AG10803 (cell line): ENCODE results near the gene ZFP36.

ENCODE experiments used
- DNase-seq: peaks from one replicate; pipeline ENCODE4 v3.0.0; 2010; ENCODE audit warnings: low read depth
- H3K4me3 ChIP-seq: 2 replicates; pipeline ENCODE4 v1.5.1; 2011; ENCODE audit warnings: mild to moderate bottlenecking, low read length, control low read depth
- TF ChIP-seq, protein P1 (sequence below): conservative IDR thresholded peaks from 2 replicates; pipeline ENCODE4 v1.5.1; 2011; ENCODE audit warnings: mild to moderate bottlenecking, low read length, control low read depth, inconsistent platforms

ZFP36 gene

DNA sequence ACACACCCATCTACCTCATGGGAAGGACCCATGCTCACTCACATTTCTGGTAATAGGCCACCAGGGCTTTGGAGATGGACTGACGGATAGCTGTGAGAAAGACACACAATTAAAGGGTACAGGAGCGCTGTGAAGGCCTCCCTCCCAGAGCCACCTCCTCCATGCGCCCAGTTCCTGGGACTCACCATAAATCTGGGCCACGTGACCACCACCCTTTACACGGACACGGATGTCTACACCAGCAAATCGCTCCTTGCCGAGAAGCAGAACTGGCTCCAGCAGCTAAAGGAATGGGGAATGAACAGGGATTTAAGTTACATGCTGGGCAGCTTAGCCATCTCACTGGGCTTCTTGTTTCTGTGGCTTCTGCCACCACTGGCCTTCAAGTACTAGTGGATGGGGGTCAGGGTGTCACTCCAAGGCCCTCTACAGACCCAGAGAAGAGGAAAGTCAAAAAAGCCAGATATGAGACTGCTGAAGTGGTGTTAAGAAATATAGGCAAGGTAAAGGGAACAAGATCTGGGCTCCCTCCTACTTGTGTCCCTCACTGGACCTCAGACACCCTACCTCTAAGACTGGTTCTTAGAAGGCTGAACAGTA lies 26.9 kb downstream of the ZFP36 start:
- no peak for DNase-seq
- no peak overlapping the region for H3K4me3 ChIP-seq
- TF ChIP-seq, protein P1, sequence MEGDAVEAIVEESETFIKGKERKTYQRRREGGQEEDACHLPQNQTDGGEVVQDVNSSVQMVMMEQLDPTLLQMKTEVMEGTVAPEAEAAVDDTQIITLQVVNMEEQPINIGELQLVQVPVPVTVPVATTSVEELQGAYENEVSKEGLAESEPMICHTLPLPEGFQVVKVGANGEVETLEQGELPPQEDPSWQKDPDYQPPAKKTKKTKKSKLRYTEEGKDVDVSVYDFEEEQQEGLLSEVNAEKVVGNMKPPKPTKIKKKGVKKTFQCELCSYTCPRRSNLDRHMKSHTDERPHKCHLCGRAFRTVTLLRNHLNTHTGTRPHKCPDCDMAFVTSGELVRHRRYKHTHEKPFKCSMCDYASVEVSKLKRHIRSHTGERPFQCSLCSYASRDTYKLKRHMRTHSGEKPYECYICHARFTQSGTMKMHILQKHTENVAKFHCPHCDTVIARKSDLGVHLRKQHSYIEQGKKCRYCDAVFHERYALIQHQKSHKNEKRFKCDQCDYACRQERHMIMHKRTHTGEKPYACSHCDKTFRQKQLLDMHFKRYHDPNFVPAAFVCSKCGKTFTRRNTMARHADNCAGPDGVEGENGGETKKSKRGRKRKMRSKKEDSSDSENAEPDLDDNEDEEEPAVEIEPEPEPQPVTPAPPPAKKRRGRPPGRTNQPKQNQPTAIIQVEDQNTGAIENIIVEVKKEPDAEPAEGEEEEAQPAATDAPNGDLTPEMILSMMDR = no peak

DNA sequence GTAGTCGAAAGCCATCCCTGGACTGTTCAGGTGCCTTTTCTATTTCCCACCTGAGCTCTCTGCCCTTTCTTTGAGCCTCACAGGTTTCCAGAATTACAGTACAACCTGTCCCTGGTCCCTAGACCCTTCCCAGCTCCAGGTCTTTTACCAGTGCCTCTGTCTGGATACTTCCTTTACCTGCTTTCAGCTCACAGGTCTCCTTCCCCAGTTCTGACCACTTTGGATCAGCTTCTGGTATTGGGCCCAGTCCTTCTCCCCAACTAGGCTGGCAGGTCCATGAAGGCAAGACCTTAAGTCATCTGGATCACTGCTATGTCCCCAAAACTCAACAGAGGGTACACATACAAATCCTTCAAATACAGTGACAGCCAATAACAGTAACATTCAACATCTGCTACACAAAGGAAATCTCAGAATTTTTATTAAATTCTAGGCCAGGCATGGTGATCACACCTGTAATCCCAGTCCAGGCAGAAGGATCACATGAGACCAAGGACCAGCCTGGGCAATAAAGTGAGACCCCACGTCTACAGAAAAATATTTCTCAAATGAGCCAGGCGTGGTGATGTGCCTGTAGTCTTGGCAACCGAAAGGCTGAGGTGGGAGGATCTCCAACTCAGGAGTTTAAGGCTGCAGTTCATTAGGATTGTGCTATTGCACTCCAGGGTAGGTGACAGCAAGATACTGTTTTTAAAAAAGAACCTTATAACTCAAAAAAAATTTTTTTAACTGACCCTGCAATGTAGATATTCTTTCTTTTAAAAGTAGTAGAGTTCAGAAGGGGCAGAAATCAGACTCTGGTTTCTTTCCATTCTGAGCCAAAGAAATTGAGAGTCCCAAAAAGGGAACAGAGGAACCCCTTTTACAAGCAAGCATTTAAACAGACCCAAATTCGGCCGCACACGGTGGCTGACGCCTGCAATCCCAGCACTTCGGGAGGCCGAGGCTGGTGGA lies 27.8 kb downstream of the ZFP36 start:
- TF ChIP-seq, protein P1 = no peak

DNA sequence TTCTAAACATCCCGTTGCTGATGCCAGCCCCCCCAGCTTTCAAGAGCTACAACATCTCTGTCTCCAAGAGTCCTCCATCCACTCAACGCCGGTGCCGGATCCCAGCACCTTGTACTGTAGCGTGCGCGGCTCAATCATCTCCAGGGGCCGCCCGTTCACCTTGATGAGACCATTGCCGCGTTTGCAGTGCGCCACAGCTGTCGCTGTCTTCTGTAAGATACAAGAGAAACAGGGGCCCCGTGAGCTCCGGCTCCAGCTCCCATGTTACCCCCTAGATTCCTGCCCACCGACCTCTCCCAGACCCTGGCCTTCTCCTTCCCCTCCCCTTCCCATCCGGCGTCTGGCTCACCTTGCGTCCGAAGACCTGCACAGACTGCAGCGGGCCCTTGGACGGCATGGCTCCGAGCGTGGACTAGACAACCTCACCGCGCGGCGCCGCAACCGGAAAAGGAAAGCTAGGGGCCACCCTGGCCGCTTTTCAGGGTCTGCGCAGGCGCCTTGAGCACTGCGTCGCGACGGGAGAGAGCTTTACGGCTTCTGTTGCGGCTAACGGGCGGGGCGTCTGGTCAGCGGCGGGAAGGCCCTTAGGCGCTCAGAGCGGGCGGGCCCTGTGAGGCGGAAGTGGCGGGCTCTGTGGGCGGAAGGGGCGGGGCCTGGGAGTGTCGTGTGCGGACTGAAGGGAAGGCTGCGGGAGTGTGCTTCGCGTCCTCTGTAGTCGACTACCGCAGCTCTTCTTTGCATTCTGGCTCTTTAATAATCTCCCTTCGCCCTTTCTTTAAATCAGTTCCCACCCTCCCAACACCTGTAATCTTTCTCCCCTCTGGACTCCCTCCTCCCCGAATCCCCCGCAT lies 29.1 kb downstream of the ZFP36 start, which contains the start of gene RPS16:
Gene RPS16, minus strand, starts transcription at position 451 of the 851 bp plus-strand sequence. Its CDS starts 54 bp downstream, at position 397.
- DNase-seq = peak; percentile 97
- peak within 1 kb of the TSS; percentile 99 for H3K4me3 ChIP-seq
- TF ChIP-seq, protein P1 = no peak

More for the DNA sequence above, 27.8 kb downstream of the ZFP36 start:
- peak overlapping the region; percentile 99 for H3K4me3 ChIP-seq
- peak; percentile 16 for DNase-seq

DNA sequence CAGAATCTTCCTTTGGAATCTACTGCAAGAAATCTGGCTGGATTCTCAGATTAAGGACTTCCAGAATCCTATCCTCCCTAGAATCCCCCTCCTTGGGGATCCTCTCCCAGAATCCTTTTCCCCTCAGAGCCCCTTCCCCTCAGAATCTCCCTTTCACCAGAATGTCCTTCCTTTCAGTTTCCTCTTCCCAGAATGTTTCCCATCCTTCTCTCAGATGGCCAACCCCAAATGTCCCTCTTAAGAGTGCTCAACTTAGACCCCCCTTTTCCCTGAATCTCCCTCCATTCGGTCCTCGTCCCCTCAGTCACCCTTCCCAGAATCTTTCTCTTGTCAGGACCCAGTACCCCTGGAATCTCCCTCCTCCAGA lies 29.7 kb downstream of the ZFP36 start:
- TF ChIP-seq, protein P1 = no peak
- no peak for DNase-seq
- H3K4me3 ChIP-seq = peak overlapping the region; percentile 69

DNA sequence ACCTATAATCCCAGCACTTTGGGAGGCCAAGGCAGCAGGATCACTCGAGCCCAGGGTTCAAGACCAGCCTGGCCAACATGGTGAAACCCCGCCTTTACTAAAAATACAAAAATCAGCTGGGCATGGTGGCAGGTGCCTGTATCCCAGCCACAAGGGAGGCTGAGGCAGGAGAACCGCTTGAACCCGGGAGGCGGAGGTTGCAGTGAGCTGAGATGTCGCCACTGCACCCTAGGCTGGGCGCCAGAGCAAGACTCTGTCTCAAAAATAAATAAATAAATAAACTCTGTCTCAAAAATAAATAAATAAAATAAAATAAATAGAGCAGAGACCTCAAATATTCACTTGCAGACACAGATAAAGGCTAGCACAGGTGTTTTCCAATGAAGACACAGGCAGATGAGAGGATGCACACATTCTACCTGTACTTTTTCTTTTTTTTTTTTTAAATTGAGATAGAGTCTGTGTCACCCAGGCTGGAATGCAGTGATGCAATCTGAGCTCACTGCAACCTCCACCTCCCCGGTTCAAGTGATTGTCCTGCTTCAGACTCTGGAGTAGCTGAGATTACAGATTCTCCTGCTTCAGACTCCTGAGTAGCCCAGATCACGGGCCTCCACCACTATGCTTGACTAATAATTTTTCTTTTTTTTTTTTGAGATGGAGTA lies 31.8 kb downstream of the ZFP36 start:
- DNase-seq = peak; percentile 27
- no peak overlapping the region for H3K4me3 ChIP-seq
- TF ChIP-seq, protein P1 = no peak

DNA sequence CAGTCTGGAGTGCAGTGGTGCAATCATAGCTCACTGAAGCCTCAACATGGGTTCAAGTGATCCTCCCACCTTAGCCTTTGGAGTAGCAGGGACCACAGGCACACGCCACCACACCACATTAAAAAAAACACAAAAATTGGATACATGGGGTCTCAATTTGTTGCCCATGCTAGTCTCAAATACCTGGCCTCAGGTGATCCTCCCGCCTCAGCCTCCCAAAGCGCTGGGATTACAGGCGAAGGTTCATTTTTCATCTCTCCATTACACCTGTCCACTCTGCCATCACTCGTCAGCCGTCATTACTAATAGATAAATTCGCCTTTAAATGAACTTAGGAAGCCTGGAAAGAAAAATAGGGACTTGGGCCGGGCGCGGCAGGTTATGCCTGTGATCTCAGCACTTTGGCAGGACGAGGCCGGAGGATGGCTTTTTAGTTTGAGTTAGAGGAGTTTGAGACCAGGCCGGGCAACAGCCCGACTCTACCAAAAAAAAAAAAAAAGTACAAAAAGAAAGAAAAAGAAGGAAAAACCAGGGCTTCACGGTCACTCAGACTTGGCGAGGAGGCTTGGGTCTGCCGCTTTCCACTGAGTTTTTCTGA lies 38.0 kb downstream of the ZFP36 start:
- peak; percentile 32 for DNase-seq
- TF ChIP-seq, protein P1 = no peak

More for the DNA sequence above, 38.0 kb downstream of the ZFP36 start:
- peak overlapping the region; percentile 100 for H3K4me3 ChIP-seq
